ENCODE results near the gene NDUFB2.
"Not testable (repeated sequence)": the region's sequence is repeated elsewhere in the genome, so short reads cannot be mapped to it uniquely, and the experiment has no call there.

Gene NDUFB2

GRCh38 chr7:140696680-140697446 is at the start of gene NDUFB2:
TSS of gene NDUFB2 (plus strand) at chr7:140696708. CDS start at chr7:140696745, 37 bp downstream.
- peak; percentile 72 for DNase-seq

- peak; percentile 13 for DNase-seq
Measured at GRCh38 chr7:140646931-140647647, 49.4 kb upstream of the NDUFB2 start.

- DNase-seq: no peak
Measured at GRCh38 chr7:140649556-140650205, 46.8 kb upstream of the NDUFB2 start.

- no peak for DNase-seq
Measured at GRCh38 chr7:140650367-140650766, 46.1 kb upstream of the NDUFB2 start.

- DNase-seq: no peak
Measured at GRCh38 chr7:140653319-140654108, 43.0 kb upstream of the NDUFB2 start.

- no peak for DNase-seq
Measured at GRCh38 chr7:140654109-140654387, 42.5 kb upstream of the NDUFB2 start.

GRCh38 chr7:140654661-140655060 is 41.8 kb upstream of the NDUFB2 start:
- no peak for DNase-seq

GRCh38 chr7:140655511-140656408 is 40.7 kb upstream of the NDUFB2 start:
- no peak for DNase-seq

GRCh38 chr7:140656548-140657515 is 39.7 kb upstream of the NDUFB2 start:
- DNase-seq: peak; percentile 23

- no peak for DNase-seq
Measured at GRCh38 chr7:140657891-140658290, 38.6 kb upstream of the NDUFB2 start.

GRCh38 chr7:140659856-140660255 is 36.7 kb upstream of the NDUFB2 start:
- DNase-seq: no peak

- no peak for DNase-seq
Measured at GRCh38 chr7:140661124-140661523, 35.4 kb upstream of the NDUFB2 start.

- not testable (repeated sequence) for DNase-seq
Measured at GRCh38 chr7:140662938-140663337, 33.6 kb upstream of the NDUFB2 start.

GRCh38 chr7:140667476-140667875 is 29.0 kb upstream of the NDUFB2 start:
- no peak for DNase-seq

GRCh38 chr7:140668641-140669040 is 27.9 kb upstream of the NDUFB2 start:
- DNase-seq: no peak

GRCh38 chr7:140669352-140669751 is 27.2 kb upstream of the NDUFB2 start:
- DNase-seq: no peak

GRCh38 chr7:140669862-140670261 is 26.6 kb upstream of the NDUFB2 start:
- DNase-seq: not testable (repeated sequence)

- DNase-seq: no peak
Measured at GRCh38 chr7:140670343-140670935, 26.1 kb upstream of the NDUFB2 start.

GRCh38 chr7:140671966-140672365 is 24.5 kb upstream of the NDUFB2 start:
- DNase-seq: no peak

- DNase-seq: peak; percentile 68
Measured at GRCh38 chr7:140672382-140673062, 24.0 kb upstream of the NDUFB2 start, which contains the start of gene ADCK2. TSS of gene ADCK2 (plus strand) at chr7:140672945. CDS start at chr7:140673331, 386 bp downstream.

Measured in stimulated activated CD4-positive, alpha-beta T cell treated with anti-CD3 and anti-CD28 coated beads, Interleukin-4, amount 100 ng/mL, for 1 hour (primary cell).